Measurements from ENCODE around the gene TTC29.
"Not testable (repeated sequence)": the region's sequence is repeated elsewhere in the genome, so short reads cannot be mapped to it uniquely, and the experiment has no call there.

TTC29 gene

DNA sequence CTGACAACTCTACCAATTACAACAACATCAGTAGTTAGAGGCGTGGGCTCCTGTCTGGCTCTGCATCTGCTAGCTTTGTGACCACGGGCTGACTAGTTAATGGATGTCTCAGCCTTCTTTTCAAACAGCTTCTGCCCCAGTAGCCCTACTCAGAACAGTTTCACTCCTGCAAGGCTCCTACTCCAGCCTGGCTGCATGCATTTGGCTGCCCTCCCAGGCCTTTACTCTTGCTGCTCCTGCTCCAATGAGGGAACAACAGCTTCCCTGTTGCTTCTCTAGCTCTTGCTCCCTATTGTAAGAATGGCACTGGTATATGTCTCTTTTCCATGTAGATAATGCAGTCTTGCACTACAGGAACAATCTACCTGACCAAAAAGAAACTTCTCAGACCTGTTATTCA is 93.3 kb downstream of the TTC29 start:
- no peak for DNase-seq

DNA sequence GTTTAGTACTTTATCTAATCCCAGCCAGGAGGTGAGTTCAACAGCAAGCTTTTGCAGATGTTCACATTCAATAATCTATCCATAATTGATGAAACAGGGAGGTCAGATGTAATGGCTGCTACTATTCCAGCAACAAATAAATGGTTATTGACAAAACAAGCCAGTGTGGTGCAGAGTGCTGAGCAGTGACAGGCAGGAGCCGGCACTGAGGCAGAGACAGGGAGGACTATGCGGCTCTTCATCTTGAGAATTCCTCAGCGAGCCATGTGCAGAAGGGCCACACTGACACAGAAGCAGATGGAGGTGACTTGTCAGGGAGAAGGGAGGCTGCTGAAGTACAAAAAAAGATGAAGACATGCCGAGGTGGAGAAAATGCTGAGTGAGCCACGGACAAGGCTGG is 98.3 kb downstream of the TTC29 start:
- no peak for DNase-seq

DNA sequence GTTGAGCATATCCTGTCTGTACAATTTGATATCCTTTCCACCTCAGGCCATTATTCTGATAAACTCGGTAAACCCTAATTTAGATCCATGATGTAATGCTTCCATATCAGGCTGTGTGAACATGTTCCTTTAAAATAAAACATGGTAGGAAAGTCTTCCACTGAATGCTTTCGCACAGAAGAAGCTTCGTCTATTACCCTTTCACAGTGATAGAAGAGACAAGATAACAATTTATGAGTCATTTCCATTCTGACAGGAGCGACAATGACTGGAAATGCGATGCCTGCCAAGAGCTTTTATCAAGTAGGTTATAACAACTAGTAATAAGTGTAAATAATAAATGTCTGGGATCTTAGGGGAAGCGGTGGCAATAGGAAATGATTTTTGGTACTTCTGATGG is 98.8 kb downstream of the TTC29 start:
- DNase-seq: no peak

DNA sequence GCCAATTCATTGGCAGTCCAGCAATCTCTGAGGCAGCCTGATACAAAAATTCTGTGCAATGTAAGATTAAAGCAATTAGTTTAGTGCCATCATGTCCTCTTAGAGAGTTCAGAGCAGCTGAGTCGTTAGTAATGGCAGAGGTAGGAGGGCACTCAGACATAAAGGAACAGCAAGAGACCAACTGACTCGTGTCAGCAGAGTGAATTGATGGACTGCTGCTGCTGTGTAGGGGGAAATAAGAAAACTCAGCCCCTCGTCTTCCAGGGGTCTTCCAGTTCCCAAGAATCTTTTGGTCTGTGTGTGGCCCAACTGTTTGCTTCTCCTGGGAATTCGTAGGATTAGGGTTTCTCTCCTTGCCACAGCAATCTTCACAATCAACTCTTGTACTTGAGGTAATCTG is 100.9 kb downstream of the TTC29 start:
- no peak for DNase-seq

DNA sequence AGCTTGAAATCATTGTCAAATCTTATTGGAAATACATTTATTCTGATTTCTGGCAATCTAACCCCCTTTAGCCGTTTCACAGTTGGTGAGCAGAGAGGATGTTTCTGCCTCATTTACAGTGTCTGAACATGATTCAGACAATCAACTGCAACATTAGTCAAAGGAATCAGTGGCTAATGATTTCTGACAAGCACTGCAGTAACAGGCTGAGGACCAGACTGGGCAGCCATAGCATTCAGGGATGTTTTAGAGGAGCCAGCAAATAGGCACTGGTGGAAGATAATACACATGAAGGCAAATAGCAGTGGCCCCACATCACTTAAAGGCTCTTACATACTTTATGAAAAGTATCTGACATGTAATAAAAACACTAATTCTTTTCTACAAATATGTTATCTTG is 102.8 kb downstream of the TTC29 start:
- no peak for DNase-seq

DNA sequence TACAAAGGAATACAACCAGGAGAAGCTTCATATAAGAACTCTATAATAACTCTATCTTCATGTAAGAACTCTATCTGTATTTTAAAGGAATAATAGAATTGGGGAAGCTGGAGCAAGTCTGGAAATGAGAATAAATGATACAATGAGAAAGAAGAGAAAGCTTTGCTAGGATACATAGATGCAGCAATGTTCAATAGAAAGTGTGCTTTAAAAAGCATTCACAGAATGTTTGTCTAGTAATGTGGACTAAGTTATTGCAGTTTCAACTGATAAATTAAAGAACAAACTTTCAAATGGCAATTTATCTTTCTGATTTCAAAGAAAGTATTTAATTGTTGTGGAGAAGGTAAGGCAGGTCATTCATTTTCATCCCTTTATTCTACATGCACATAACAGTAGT is 104.9 kb downstream of the TTC29 start:
- DNase-seq: no peak

DNA sequence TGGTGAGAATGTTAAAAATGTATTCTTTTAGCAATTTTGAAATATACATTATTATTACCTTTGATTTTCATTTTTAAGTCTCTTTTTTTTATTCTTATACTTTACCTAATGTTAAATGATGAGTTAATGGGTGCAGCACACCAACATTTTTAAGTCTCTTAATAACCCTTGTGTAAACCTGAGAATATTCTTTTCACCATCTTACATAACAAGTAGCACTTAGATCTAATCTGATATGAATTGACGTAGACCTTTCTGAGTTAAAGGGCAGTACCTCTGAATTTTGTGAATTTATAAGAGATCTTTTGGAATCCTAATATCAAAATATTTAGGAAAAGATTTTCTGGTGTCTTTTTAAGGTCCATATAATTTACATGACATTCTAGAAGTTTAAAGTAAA is 110.6 kb downstream of the TTC29 start:
- no peak for DNase-seq

DNA sequence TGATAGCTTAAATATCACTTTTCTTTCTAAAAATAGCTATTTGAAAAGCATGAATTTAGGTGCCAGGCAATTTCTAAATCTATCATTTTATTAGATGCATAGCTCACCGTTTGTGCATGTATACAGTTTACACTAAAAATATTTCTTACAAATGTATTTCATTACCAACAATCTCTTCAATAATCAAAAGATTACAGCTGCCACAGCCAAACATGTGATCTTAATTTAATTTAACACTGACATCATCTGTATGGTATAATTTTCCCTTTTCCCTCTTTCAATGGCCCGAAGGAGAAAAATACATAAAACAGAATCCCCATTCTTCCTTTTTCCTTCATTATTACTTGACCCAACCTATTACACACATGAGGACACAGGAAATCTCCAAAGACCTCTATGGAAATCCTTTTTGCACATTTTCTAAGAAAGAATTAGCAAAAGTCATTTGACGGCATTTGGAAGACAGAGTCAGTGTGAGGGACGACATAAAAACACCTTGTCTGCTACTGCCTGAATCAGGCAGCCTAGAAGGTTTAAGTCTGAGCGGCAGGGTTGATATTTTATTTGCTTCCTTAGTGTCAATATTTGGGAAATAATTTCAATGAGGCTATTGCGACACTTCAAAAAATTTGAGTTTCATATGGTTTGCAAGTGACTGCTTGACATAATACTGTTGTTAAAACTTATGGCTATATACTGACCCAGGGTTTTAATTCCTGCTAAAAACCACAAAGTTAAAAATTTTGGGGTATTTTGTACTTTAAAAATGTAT is 111.2 kb downstream of the TTC29 start:
- no peak for DNase-seq

DNA sequence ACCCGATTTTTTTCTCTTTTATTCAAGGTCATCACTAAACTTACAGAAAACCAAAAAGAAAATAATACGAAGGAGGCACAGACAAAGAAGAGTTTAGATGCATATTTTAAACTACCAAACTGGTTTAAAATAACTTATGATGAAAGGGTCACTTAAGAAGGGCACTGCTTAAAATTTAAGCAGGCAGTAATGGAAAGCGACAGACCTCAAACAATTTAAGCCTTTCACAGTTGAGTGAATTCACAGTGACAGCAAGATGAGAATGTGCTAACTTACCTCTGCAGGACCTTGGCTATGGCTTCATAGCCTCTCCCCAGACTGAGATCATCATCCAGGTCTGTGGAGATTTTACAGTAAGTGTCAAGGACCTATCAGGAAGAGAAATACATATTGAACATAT is 112.1 kb downstream of the TTC29 start:
- no peak for DNase-seq

DNA sequence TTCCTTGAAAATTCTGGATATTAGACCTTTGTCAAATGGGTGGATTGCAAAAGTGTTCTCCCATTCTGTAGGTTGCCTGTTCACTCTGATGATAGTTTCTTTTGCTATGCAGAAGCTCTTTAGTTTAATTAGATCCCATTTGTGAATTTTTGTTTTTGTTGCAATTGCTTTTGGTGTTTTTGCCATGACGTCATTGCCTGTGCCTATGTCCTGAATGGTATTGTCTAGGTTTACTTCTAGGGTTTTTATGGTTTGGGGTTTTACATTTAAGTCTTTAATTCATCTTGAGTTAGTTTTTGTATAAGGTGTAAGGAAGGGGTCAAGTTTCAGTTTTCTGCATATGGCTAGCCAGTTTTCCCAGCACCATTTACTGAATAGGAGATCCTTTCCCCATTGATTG is 122.7 kb downstream of the TTC29 start:
- DNase-seq: not testable (repeated sequence)

DNA sequence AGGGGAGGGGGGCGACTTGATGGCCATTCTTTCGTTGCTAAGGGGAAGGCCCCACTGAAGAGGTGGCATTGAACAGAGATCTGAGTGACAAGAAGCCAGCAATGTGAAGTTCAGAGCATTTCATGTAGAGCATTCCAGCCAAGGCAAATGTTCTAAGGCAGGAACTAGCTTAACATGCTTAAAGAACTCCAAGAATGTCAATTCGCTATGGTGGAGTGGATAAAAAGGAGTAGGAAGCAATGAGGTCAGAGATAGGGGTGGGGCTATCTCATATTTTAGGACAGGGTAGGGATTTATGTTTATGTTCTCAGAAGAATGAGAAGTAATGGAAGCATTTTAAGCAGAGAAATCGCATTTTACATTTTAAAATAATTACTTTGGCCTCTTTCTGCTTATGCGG is 130.9 kb downstream of the TTC29 start:
- no peak for DNase-seq

DNA sequence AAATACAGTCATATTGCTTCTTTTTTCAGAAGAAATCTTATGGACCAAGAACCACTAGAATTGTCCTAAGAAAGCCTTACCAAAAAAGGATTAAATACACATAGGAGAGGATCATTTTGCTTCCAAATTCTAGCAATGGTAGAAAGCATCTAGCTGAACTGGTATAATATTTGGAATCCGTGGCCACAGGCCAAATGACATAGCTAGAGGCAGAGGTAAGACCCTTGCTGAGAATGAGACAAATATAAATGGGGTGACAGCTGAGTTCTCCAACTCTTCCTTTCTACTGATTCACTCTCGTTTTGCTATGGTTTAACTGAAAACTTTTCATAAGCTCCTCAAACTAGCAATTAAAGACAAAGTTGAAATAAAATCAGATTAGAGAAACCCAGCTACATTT is 150.0 kb downstream of the TTC29 start:
- DNase-seq: no peak

DNA sequence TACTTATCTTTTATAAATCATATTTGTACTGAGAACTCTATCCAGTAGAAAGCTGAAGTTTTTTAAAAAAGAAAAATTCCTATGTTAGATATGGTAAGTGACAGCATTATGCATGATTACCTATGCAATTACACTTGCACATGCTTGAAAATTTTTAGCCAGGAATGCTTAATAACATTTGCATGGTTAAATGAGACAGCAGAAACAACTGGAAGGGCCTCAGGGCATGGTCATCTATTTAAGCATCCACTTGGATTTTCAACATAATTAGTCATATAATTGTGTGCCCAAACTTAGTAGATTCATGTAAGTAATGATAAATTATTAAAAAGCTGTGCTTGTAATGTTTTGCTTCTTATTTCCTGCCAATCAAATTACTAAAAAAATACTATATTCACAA is 151.9 kb downstream of the TTC29 start:
- no peak for DNase-seq

DNA sequence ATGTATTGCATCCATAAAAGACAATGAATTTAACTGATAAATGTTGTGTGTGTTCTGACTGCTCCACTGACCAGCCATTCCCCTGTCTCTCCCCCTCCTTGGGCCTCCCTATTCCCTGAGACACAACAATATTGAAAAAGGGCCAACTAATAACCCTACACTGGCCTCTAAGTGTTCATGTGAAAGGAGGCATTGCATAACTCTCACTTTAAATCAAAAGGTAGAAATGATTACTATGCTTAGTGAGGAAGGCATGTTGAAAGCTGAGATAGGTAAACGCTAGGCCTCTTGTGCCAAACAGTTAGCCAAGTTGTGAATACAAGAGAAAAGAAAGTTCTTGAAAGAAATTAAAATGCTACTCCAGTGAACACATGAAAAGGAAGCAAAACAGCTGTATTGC is 154.2 kb downstream of the TTC29 start:
- DNase-seq: no peak

DNA sequence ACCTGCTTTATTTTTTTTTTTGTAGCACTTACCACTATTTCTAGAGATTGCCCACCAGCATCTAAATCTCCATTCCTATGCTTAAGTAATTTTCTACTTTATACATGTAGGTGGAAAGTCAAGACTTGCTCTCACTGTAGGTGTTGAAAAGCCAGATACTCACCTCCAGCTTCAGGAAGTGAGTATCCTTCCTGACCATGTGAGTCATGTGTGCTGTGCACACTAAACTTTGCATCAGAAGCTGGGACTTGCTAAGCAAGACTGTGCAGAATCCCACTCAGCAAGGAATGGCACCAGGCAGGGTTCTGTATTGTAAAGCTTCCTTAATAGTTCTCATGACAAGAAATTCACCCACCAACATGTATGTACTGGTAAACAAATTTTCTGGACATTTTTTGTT is 155.1 kb downstream of the TTC29 start:
- no peak for DNase-seq

DNA sequence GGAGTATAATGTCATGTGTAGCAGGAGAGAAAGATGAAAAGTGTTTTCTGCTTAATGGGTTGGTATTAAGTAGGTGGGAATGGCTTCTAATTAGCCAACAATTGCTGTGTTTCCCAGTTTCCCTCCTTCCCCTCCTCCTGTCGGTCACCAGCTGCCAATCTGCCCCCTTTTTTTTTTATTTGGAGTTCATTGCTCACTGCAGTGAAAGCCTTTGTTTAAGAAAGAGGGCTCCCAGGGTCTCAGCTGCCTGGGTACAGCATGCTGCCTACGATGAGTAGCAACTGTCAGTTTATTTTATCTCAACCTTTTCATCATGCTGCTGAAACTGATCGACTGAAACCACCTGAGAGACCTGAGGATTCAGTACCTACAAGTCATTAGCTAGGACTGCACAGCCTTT is 157.9 kb downstream of the TTC29 start:
- no peak for DNase-seq

DNA sequence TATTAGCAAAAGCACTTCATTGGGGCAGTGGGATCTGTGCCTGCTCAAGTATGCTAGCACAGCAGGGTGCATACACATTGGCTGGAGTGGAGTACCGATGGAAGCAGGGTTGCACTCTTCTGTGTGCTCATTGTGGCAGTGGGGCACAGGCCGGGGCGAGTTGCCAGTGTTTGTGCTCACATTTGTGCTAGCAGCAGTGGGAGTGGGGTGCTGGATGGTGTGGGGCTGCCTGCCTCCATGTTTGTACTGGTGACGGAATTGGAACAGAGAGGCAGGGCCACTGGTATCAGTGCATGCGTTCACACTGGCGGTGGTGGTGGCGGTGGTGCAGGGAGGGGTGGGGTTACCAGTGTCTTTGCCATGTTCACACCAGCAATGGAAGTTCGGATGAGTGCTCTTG is 169.0 kb downstream of the TTC29 start:
- no peak for DNase-seq

DNA sequence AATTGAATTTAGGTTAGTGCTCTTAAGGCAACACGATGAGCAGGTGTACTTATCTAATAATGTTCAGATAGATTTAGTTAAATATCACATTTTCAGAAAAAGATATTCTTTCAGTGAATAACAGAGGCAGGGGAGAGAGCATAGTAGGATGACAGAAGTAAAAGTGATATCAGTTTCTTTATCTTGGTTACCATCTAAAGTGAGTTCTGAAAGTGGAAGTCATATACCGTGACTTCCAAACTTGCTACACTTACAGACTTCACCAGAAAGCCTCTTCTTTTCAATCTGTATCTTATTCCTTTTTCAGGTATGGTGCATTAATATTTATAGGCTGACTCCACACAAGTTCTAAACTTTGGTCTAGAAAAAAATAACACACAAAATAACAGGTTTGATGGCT is 182.1 kb downstream of the TTC29 start:
- DNase-seq: no peak

DNA sequence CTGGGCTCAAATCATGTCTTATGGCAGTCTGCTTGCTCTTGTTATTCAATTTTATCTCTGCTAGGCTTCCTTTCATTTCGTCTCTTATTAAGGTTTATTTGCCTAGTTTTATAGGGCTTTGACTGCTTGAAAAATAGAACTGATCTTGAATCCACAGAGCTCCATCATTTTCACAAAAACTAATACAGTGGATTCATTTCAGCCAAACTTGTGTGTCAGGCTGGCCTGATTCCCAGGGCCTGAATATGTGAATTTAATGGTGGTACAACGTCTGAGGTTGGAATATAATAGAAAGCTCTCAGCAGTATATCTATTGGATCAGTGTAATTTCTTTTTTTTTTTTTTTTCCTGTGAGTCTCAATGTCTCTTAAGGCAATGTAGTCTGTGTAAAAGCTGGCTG is 183.6 kb downstream of the TTC29 start:
- no peak for DNase-seq

DNA sequence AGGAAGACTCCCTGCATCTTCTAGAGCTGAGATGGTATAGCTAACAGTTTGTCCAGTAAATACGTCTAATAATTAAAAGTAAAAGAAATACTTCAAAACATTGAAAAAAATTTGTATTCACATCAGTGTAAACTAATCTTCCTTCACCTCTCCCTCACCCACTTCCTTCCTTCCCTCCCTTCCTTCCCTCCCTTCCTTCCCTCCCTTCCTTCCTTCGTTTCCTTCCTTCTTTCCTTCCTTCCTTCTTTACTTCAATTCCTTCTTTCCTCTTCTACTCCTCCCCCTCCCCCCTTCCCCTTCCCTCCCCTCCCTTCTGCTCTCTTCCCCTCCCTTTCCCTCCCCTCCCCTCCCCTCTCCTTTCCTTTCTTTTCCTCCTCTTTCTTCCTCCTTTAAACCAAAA is 203.2 kb downstream of the TTC29 start:
- no peak for DNase-seq

DNA sequence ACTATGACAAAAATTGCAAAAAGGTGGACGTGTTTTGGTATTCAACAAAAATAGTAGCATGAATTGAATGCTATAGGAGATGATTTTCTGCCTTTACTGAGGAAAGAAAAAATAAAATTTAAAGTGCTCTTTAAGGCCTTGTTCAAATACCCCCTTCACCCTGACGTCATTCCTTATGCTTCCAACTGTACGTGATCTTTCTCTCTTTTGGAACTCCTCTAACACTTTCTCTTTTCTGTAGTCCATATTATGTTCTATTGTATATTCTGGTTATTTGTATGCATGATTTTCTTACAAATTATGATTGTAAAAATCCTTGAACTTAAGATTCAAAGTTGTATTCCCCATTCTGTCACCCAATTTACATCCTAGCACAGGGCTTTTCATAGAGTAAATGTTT is 206.5 kb downstream of the TTC29 start:
- no peak for DNase-seq

DNA sequence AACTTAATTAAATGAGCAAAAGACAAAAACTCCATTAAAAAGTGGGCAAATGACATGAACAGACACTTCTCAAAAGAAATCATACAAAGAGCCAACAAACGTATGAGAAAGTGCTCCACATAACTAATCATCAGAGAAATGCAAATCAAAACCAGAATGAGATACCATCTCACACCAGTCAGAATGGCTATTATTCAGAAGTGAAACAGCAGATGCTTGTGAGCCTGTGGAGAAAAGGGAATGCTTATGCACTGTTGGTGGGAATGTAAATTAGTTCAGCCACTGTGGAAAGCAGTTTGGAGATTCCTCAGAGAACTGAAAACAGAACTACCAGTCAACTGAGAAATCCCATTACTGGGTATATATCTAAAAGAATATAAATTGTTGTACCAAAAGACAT is 222.1 kb downstream of the TTC29 start:
- DNase-seq: not testable (repeated sequence)

DNA sequence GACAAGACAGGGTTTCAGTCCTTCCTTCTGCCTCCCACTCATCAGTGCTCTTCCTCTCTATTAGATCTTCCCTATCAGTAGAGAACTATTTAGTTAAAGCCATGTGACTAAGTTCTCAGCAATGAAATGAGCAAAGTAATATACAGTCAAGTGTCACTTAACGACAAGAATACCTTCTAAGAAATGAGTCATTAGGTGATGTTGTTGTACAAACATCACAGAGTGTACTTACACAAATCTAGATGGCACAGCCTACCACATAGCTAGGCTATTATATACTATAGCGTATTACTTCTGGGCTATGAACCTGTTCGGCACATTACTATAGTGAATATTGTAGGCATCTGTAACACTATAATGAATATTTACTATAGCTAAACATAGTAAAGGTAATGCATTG is 235.7 kb downstream of the TTC29 start:
- no peak for DNase-seq

DNA sequence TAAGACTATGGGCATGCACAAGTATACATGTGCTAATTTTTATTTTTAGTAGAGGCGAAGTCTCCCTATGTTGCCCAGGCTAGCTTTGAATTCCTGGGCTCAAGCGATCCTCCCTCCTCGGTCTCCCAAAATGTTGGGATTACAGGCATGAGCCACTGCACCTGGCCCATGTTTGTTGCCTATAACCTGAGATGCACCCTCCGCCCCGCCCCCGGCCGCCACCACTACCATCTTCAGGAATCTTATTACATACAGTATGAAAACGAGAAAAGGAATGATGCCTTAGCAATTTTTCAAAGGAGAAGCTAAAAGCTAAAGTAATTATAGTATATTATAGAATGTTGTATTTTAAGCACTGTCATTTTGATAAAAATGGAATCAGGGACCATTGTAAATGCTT is 245.8 kb downstream of the TTC29 start:
- DNase-seq: no peak

DNA sequence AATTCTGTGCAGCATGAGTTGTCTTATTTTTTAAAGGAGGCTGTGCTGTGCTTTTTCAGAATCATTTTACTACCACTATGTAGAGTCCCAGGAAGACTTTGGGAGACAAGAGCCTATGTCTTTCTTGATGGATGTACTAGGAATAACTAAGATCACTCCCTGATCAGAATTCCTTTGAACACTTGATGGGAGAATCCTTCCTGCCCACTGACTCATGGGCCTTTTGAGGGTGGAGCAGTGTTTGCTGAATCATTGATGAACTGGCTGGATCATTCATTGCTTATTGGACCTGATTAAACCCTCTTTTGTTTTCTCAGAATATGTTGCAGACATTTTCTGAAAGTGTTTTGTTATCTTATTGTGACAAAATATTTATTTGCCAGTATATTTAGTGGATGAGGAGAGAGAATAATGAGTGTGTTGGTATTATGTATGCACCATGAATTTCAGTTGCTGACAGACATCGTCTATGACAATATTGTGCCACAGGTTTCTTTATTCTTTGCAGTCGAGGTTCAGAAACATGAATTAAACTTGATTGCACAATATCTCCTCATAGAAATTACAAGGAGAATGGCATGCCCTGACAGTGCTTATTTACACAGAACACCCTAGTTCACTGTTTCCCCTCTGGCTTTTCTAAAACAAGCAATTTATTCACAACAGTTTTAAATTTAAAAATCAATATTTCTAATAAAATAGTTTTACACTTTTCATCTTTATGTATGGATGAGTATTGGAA is 270.7 kb downstream of the TTC29 start:
- DNase-seq: no peak

All from NCI-H187 treated with DMSO at 0.1 percent for 48 hours (cell line).